T-helper 1 cell (primary cell): ENCODE results near the gene SDK2.
A peak's percentile ranks its signal among the peaks of the same experiment; 100 is the strongest.

Source experiments
- DNase-seq, 5 donors: peaks; one replicate each; pipeline ENCODE4 v3.0.0-alpha.2; 2012 to 2020

The SDK2 gene

DNA sequence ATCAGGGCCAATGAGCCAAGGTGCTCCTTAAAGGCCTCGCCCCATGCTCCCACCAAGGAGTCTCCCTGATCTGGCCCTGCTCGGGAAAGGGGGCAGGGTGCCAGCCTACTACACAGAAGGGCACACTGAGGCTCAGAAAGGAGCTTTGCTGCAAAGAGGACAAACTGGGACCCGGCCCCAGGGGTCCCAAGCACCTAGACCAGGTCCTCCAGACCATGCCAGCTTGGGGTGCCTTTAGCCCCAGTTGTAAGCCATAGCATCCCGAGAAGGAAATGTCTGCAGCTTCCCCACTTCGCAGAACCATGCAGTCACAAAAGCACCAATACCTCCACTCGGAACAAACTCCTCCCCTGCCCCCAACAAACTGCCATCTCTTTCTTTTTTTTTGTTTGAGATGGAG, 257.7 kb downstream of the SDK2 start:
- no peak for DNase-seq

GRCh38 chr17:73384926-73385325, 259.3 kb downstream of the SDK2 start:
- DNase-seq: no peak

- no peak for DNase-seq
Observed at GRCh38 chr17:73380439-73381106, 263.7 kb downstream of the SDK2 start.

DNA sequence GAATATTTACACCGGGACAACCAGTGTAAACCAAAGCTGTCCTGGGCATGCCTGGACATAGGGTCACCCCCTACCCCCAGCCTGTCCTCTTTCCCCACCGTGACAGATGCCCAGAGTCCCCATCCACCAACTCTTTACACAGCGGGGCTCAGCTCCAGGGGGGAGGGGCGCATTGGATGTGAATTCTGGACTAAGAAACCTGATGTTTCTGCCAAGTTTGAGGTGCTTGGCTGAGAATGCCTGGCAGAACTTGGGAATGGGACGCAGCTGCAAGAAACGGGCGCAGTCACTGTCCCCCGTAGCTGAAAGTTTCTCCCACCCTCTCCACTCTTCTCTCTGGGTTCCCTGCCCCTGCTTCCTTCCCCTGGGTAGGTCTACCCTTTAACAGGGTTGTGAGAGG, 264.4 kb downstream of the SDK2 start:
- DNase-seq: no peak

GRCh38 chr17:73378974-73379470, 265.2 kb downstream of the SDK2 start:
- DNase-seq: no peak

DNA sequence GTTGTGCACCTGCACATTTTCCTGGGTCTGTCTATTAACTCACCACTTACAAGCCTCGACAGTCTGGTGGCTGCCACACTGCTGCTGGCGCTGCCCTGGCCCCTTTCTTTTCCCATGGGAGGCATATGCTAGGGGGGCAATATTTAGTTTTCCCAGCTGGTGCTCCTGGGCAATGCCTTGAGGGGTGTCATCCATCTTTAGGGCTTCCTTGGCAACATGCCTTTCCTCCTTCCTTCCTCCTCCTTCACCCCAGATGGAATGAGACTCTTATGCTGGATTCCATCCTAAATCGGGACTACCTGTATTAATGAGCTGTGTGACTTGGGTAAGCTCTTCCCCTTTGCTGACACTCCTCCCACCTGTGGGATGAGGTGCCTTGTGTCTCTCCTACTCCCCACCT, 267.6 kb downstream of the SDK2 start:
- no peak for DNase-seq

GRCh38 chr17:73376152-73376551, 268.1 kb downstream of the SDK2 start:
- DNase-seq: no peak

DNA sequence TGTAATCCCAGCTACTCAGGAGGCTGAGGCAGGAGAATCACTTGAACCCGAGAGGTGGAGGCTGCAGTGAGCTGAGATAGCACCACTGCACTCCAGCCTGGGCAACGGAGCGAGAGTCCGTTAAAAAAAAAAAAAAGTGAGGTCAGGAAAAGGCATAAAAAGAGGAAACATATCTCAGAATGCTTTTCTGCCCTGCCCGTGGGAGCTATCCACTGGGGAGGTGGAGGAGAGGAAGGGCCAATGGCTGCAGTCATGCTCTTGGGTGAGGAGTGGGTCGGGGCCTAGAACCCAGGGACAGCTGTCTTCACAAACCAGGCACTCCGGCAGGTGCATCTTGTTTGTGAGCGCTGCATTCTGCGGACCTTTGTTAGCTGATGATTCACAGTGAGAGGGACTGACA, 272.4 kb downstream of the SDK2 start:
- no peak for DNase-seq

GRCh38 chr17:73371285-73371684, 273.0 kb downstream of the SDK2 start:
- no peak for DNase-seq

GRCh38 chr17:73369817-73370490, 274.3 kb downstream of the SDK2 start:
- peak; percentile 48 to 74 (median 63) for DNase-seq

- no peak for DNase-seq
Observed at GRCh38 chr17:73369111-73369521, 275.1 kb downstream of the SDK2 start.

DNA sequence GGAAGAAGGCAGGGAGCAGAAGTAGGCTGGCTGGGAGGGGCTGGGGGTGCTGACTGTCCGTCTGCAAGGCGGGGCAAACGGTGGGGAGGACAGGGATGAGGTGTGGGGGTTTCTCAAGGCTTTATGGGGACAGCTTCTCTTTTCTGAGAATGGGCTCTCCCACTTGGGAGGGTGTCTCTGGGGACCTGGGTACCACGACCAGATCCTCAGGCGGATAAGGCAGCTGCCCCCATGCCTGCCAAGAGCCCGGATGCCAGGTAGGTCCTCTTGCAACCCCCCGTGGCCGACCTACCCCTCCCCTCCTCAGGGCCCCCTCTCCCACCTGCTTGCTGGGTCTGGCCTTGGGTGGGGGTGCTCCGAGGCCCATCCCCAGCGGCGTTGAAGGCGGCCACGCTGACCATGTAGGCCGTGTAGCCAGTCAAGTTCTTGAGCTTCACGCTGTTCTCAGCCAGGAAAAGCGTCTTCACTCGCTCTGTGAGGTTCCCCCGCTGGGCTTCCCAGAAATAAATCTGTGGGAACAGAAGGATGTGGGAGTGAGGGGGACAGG, 276.1 kb downstream of the SDK2 start:
- no peak for DNase-seq

- no peak for DNase-seq
Observed at GRCh38 chr17:73365906-73366623, 278.2 kb downstream of the SDK2 start.

DNA sequence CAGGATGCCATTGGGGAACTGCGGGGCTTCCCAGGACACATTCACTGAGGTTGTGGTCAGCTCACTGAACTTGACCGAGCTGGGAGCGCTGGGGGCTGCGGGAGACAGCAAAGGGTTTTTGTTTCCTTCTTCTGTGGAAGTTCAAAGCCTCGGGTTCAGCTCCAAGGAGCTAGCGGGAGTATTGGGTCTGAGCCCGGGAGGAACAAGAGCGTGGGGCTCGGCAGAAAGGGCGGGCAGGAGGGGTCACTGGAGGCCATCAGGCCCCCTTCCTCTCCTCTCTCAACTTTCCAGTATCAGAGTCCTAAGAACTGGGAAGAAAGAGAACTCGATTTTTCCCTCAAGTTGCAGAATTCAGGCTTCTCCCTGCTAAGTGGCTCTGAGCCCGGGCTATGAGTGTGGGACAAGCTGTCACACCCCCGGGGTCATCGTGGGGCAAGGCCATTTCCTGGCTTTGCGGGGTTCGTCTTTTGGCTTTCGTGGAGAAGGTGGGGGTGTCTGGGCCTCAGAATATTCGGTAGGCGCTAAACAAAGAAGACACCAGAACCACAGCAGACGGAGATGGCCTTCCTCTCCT, 278.9 kb downstream of the SDK2 start:
- no peak for DNase-seq

DNA sequence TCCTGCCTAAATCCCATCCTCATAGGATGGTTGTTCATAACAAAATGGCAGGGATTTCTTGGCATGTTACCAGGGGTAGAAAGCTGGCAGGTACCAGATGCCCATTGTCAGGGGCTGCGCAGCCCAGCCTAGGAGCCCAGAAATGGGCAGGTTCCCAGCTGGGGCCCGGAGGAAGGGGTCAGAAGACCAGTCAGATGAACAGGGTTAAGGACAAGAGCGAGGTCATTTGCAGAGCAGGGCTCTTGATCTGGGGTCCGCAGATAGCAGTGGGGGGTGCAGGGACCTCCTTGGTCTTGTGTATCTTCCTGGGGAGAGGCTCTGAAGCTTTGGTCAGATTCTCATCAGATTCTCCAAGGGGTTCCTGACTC, 280.1 kb downstream of the SDK2 start:
- no peak for DNase-seq

DNA sequence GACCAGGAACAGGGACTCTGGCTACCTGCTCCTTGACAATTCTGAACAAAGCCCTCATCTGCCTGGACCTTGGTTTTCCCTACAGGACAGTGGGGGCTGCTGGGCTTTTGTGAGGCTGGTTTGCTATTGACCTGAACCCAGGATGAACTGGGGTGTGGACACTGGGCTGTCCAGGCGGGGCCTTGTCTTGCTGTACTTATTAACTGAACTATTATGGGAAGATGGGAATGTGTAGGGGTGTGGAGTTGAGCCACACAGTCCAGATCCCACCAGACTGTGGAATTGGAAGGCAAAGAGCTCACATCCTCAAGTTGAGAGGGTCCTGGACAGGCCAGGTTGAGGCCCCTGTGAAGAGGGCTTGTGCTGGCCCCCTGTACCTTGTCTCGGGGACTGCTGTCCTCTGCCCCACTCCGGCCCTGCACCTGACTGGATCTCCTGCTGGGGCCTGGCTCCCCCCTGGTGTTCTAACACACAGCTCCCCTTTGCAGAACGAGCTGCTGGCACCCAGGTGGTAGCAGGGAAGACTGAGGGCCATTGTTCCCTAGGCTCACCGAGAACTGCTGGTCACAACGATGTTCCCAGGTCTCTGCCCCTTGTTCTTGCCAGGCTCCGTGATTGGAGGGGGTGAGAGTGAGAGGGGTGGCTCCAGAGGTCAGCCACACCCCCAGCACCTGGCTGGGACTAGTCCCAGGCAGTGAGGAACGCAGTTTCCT, 280.6 kb downstream of the SDK2 start:
- DNase-seq: no peak

- DNase-seq: no peak
Observed at GRCh38 chr17:73362697-73363096, 281.5 kb downstream of the SDK2 start.

DNA sequence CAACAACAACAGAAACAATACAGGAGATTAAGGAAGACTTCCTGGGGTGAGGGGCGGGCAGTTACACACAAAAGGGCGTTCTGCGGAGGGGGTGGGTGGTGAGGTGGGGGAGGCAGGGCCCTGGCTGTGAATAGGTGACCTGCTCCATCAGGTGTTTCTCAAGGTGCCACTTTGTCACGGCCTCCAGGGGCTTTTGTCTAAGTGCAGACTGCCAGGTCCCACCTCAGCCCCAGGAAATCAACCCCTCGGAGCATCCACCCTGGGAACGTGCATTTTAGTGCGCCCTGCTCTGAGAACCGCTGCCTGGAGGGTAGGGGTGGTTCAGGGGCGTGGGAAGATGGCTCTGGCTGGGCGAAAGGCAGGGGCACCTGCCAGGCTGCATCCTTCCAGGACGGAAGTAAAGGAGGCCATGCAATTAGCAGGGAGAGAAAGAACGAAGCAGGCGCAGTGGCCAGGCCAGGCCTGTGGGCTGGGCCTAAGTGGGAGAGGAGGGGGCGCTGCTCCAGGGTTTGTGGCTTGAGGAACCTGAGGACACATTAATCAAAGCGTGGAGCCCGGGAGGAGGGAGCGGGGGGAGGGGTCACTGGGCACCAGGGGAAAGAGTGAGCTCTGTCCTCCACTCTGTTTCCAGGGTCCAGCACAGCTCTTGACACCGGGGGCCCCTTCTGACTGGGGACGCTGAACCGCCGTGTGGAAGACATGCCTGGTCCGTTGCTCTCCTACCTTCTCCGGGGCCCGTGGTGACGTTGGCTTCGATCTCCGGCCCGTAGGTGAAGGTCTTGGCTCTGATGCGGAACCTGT, 283.1 kb downstream of the SDK2 start:
- DNase-seq: no peak

GRCh38 chr17:73359987-73360410, 284.2 kb downstream of the SDK2 start:
- no peak for DNase-seq

GRCh38 chr17:73359352-73359751, 284.9 kb downstream of the SDK2 start:
- DNase-seq: no peak

GRCh38 chr17:73358668-73359067, 285.6 kb downstream of the SDK2 start:
- DNase-seq: no peak

GRCh38 chr17:73357981-73358380, 286.3 kb downstream of the SDK2 start:
- DNase-seq: no peak
